DMS79 (cell line): ENCODE measurements around the gene GDPD3.

Experiments
- DNase-seq: peaks from one replicate; lab custom pipeline; 2025; lab: John Stamatoyannopoulos, UW

Gene GDPD3

GRCh38 chr16:30095166-30096078 is 17.9 kb downstream of the GDPD3 start:
- DNase-seq: no peak

- DNase-seq: no peak
Observed at GRCh38 chr16:30094541-30095165, 18.7 kb downstream of the GDPD3 start.

- peak; percentile 16 for DNase-seq
Observed at GRCh38 chr16:30092373-30093010, 20.8 kb downstream of the GDPD3 start.

- DNase-seq: peak; percentile 67
Observed at GRCh38 chr16:30091474-30092372, 21.6 kb downstream of the GDPD3 start, which contains the start of gene TBX6. Gene TBX6, minus strand, starts transcription at chr16:30091924. Its CDS starts 731 bp downstream, at chr16:30091193.

GRCh38 chr16:30090610-30091331 is 22.6 kb downstream of the GDPD3 start:
- DNase-seq: no peak

GRCh38 chr16:30088832-30089624 is 24.3 kb downstream of the GDPD3 start:
- no peak for DNase-seq

- DNase-seq: no peak
Observed at GRCh38 chr16:30088237-30088831, 25.0 kb downstream of the GDPD3 start.

GRCh38 chr16:30087181-30087898 is 26.0 kb downstream of the GDPD3 start:
- no peak for DNase-seq

- no peak for DNase-seq
Observed at GRCh38 chr16:30086291-30087140, 26.8 kb downstream of the GDPD3 start.

GRCh38 chr16:30085820-30086219 is 27.5 kb downstream of the GDPD3 start:
- no peak for DNase-seq

GRCh38 chr16:30085247-30085646 is 28.1 kb downstream of the GDPD3 start:
- DNase-seq: no peak

GRCh38 chr16:30084816-30085159 is 28.5 kb downstream of the GDPD3 start:
- DNase-seq: no peak

GRCh38 chr16:30084096-30084815 is 29.1 kb downstream of the GDPD3 start:
- DNase-seq: no peak

- DNase-seq: no peak
Observed at GRCh38 chr16:30083216-30084055, 29.9 kb downstream of the GDPD3 start.

GRCh38 chr16:30082545-30083090 is 30.7 kb downstream of the GDPD3 start:
- no peak for DNase-seq

- DNase-seq: no peak
Observed at GRCh38 chr16:30079480-30079879, 33.9 kb downstream of the GDPD3 start.
